GM12878 (cell line): ENCODE data around the gene SOX5. TPM values are rescaled to one million over a fixed set of nuclear protein-coding genes. Genes with fewer than 3 reads are reported as not detected.

Experiments used
- DPF2 ChIP-seq: fragments of 450-650 bp; IDR thresholded peaks from 2 replicates; pipeline ENCODE4 v1.6.1; 2017; ENCODE audit warnings: mild to moderate bottlenecking
- FOXK2 ChIP-seq: fragments of 450-650 bp; IDR thresholded peaks from 2 replicates; pipeline ENCODE4 v1.6.1; 2017; ENCODE audit warnings: mild to moderate bottlenecking, moderate library complexity
- HCFC1 ChIP-seq: fragments of 150-350 bp; IDR thresholded peaks from 2 replicates; pipeline ENCODE4 v1.6.1; 2014; ENCODE audit warnings: low read length
- HDAC2 ChIP-seq: fragments of 200-600 bp; sonication (generic); IDR thresholded peaks from 2 replicates; pipeline ENCODE4 v1.6.1; 2017
- IKZF2 ChIP-seq, 2 experiments: fragments of 450-650 bp; IDR thresholded peaks; 2 replicates each; pipeline ENCODE4 v1.6.1; 2017; ENCODE audit warnings: mild to moderate bottlenecking in 2 of 2, moderate library complexity in 2 of 2
- KDM1A ChIP-seq: fragments of 200-600 bp; sonication (generic); IDR thresholded peaks from 2 replicates; pipeline ENCODE4 v1.6.1; 2016; ENCODE audit warnings: borderline replicate concordance
- NFIC ChIP-seq: IDR thresholded peaks from 2 replicates; pipeline ENCODE4 v1.6.1; 2012; ENCODE audit warnings: low read depth, mild to moderate bottlenecking, inconsistent platforms, low read length, moderate library complexity
- POLR2A ChIP-seq: IDR thresholded peaks from 2 replicates; pipeline ENCODE4 v1.6.1; 2011; ENCODE audit warnings: low read depth, mild to moderate bottlenecking, low read length
- RAD21 ChIP-seq: IDR thresholded peaks from 2 replicates; pipeline ENCODE4 v1.6.1; 2011; ENCODE audit warnings: mild to moderate bottlenecking, low read depth, low read length, moderate library complexity; ENCODE audit not compliant: insufficient read depth
- RBBP5 ChIP-seq: fragments of 200-600 bp; sonication (generic); conservative IDR thresholded peaks from 2 replicates; pipeline ENCODE4 v1.6.1; 2016
- RUNX3 ChIP-seq: IDR thresholded peaks from 2 replicates; pipeline ENCODE4 v1.6.1; 2012; ENCODE audit warnings: low read length, inconsistent platforms
- SRF ChIP-seq, 2 experiments: IDR thresholded peaks; 2 replicates each; pipeline ENCODE4 v1.6.1; 2011; ENCODE audit warnings: low read depth in 2 of 2, low read length in 2 of 2, mild to moderate bottlenecking in 1 of 2, moderate library complexity in 1 of 2
- SUPT20H ChIP-seq: IDR thresholded peaks from 2 replicates; pipeline ENCODE4 v1.6.1; 2011; ENCODE audit warnings: low read depth, mild to moderate bottlenecking, low read length, moderate library complexity, borderline replicate concordance; ENCODE audit not compliant: control insufficient read depth
- TCF12 ChIP-seq: IDR thresholded peaks from 2 replicates; pipeline ENCODE4 v1.6.1; 2011; ENCODE audit warnings: low read depth, mild to moderate bottlenecking, low read length
- ZZZ3 ChIP-seq: IDR thresholded peaks from 2 replicates; pipeline ENCODE4 v1.6.1; 2011; ENCODE audit warnings: low read depth; ENCODE audit not compliant: control insufficient read depth, insufficient read length
- polyA plus RNA-seq, 11 experiments: library from polyadenylated mRNA; depleted of rRNA in 4 of 11; unstranded in 6 of 11; stranded (reverse) in 5 of 11; fragments of >200 nt; fragmentation: Nextera tagmentation in 4 of 11; fragmentation: Illumina TruSeq in 1 of 11; extraction: Ambion mirVana in 4 of 11; extraction: Trizol in 1 of 11; gene quantifications; 1 replicate in 1 of 11; 2 replicates in 10 of 11; pipeline versions ENCODE4 v1.2.1 to v1.2.3, GENCODE V29; 2011 to 2016; ENCODE audit warnings: inconsistent platforms in 2 of 11, missing spikeins in 2 of 11, low read depth in 1 of 11
- total RNA-seq, 4 experiments: library from RNA; depleted of rRNA in 3 of 4; stranded (reverse); fragments of >200 nt in 3 of 4; fragmentation: Illumina TruSeq in 1 of 4; extraction: Trizol in 1 of 4; gene quantifications; 2 replicates each; pipeline versions ENCODE4 v1.2.1 to v1.2.3, GENCODE V29; 2013 to 2021
- TF ChIP-seq, protein P1 (sequence below): fragments of 450-650 bp; formaldehyde crosslinking; IDR thresholded peaks from 2 replicates; pipeline ENCODE4 v1.4.0; 2022; ENCODE audit warnings: mild to moderate bottlenecking, moderate library complexity
- TF ChIP-seq, protein P2 (sequence below): IDR thresholded peaks from 2 replicates; pipeline ENCODE4 v1.6.1; 2011; ENCODE audit warnings: low read depth, mild to moderate bottlenecking, low read length, moderate library complexity, borderline replicate concordance; ENCODE audit errors: extremely low read depth
- TF ChIP-seq, protein P3 (sequence below): IDR thresholded peaks from 2 replicates; pipeline ENCODE4 v1.6.1; 2012; ENCODE audit warnings: low read depth, low read length, improper control_type of control experiment
- TF ChIP-seq, protein P4 (sequence below): fragments of 450-650 bp; IDR thresholded peaks from 2 replicates; pipeline ENCODE4 v1.6.1; 2018; ENCODE audit warnings: borderline replicate concordance, mild to moderate bottlenecking; ENCODE audit not compliant: partially characterized antibody

SOX5 gene
- total and polyA plus RNA-seq, 10 of the 15 experiments (the other 5 are each of a cell fraction or from before 2014, with no cell fraction given): 0.08 to 1.0 (median 0.24) TPM

DNA sequence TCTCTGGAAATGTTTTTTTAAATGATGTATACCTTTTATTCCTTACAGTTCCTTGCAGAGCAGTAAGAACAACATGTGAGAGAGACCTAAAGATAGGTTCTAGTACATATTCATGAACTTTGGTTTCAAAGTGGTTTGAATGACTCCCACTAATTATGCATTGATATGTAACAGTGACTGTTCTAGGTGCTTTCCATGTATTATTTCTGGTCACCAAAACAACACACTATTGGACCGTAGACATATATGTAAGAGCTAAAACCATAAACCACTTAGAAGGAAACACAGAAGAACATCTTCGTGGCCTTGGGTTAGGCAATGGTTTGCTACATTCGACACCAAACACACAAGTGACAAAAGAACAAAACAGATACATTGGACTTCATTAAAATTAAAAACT is 37.9 kb downstream of the SOX5 start (continued):
- TF ChIP-seq, protein P1, sequence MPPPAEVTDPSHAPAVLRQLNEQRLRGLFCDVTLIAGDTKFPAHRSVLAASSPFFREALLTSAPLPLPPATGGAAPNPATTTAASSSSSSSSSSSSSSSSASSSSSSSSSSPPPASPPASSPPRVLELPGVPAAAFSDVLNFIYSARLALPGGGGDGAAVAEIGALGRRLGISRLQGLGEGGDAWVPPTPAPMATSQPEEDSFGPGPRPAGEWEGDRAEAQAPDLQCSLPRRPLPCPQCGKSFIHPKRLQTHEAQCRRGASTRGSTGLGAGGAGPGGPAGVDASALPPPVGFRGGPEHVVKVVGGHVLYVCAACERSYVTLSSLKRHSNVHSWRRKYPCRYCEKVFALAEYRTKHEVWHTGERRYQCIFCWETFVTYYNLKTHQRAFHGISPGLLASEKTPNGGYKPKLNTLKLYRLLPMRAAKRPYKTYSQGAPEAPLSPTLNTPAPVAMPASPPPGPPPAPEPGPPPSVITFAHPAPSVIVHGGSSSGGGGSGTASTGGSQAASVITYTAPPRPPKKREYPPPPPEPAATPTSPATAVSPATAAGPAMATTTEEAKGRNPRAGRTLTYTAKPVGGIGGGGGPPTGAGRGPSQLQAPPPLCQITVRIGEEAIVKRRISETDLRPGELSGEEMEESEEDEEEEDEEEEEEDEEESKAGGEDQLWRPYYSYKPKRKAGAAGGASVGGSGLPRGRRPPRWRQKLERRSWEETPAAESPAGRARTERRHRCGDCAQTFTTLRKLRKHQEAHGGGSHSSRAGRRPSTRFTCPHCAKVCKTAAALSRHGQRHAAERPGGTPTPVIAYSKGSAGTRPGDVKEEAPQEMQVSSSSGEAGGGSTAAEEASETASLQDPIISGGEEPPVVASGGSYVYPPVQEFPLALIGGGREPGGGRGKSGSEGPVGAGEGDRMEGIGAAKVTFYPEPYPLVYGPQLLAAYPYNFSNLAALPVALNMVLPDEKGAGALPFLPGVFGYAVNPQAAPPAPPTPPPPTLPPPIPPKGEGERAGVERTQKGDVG: no peak
- no peak for TF ChIP-seq SRF (IDR thresholded peaks at IDR 0.05; ENCODE audit: low read depth in 2 of 2, low read length in 2 of 2)
- TF ChIP-seq NFIC: no peak
- no peak for TF ChIP-seq RBBP5
- TF ChIP-seq KDM1A: no peak
- TF ChIP-seq HCFC1: no peak
- TF ChIP-seq ZZZ3: no peak
- no peak for TF ChIP-seq HDAC2
- TF ChIP-seq POLR2A: no peak
- no peak for TF ChIP-seq TCF12
- TF ChIP-seq RAD21: no peak
- TF ChIP-seq, protein P2, sequence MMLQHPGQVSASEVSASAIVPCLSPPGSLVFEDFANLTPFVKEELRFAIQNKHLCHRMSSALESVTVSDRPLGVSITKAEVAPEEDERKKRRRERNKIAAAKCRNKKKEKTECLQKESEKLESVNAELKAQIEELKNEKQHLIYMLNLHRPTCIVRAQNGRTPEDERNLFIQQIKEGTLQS: no peak
- no peak for TF ChIP-seq FOXK2
- TF ChIP-seq, protein P3, sequence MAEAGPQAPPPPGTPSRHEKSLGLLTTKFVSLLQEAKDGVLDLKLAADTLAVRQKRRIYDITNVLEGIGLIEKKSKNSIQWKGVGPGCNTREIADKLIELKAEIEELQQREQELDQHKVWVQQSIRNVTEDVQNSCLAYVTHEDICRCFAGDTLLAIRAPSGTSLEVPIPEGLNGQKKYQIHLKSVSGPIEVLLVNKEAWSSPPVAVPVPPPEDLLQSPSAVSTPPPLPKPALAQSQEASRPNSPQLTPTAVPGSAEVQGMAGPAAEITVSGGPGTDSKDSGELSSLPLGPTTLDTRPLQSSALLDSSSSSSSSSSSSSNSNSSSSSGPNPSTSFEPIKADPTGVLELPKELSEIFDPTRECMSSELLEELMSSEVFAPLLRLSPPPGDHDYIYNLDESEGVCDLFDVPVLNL: no peak
- TF ChIP-seq IKZF2 (IDR thresholded peaks at IDR 0.05): no peak
- no peak for TF ChIP-seq RUNX3
- TF ChIP-seq, protein P4, sequence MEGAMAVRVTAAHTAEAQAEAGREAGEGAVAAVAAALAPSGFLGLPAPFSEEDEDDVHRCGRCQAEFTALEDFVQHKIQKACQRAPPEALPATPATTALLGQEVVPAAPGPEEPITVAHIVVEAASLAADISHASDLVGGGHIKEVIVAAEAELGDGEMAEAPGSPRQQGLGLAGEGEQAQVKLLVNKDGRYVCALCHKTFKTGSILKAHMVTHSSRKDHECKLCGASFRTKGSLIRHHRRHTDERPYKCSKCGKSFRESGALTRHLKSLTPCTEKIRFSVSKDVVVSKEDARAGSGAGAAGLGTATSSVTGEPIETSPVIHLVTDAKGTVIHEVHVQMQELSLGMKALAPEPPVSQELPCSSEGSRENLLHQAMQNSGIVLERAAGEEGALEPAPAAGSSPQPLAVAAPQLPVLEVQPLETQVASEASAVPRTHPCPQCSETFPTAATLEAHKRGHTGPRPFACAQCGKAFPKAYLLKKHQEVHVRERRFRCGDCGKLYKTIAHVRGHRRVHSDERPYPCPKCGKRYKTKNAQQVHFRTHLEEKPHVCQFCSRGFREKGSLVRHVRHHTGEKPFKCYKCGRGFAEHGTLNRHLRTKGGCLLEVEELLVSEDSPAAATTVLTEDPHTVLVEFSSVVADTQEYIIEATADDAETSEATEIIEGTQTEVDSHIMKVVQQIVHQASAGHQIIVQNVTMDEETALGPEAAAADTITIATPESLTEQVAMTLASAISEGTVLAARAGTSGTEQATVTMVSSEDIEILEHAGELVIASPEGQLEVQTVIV: no peak
- TF ChIP-seq SUPT20H: no peak
- no peak for TF ChIP-seq DPF2
